ENCODE results near the gene ITPRIPL2. TPM values are rescaled to one million over a fixed set of nuclear protein-coding genes. Genes with fewer than 3 reads are reported as not detected.

The ITPRIPL2 gene
- total and polyA plus RNA-seq, 2 of the 13 experiments (the other 11 are each of a cell fraction or from before 2014, with no cell fraction given): 5.9 to 12.6 TPM

- no peak for TF ChIP-seq GLMP (CRISPR knock-in tag; IDR thresholded peaks at IDR 0.05; ENCODE audit: borderline replicate concordance)
- TF ChIP-seq TAF1 (CRISPR knock-in tag; IDR thresholded peaks at IDR 0.05): peak; percentile 33; the same call in 1 of the 2 replicates
- no peak for TF ChIP-seq TRIM22 (IDR thresholded peaks at IDR 0.05)
- no peak for TF ChIP-seq CBX1 (IDR thresholded peaks at IDR 0.05; ENCODE audit: low read depth)
- TF ChIP-seq ZNF24 (IDR thresholded peaks at IDR 0.05): no peak
- TF ChIP-seq BRD4 (CRISPR knock-in tag; IDR thresholded peaks at IDR 0.05): no peak
- TF ChIP-seq HNF1B (CRISPR knock-in tag; IDR thresholded peaks at IDR 0.05): no peak
- no peak for TF ChIP-seq REL (CRISPR knock-in tag; conservative IDR thresholded peaks at IDR 0.05)
- no peak for TF ChIP-seq RARA (CRISPR knock-in tag; IDR thresholded peaks at IDR 0.05)
- TF ChIP-seq ZBTB14 (CRISPR knock-in tag; IDR thresholded peaks at IDR 0.05): no peak
- 0 out of 2 replicates have a peak, but pooled peaks have one; percentile 22 for TF ChIP-seq HMG20B (CRISPR knock-in tag; conservative IDR thresholded peaks at IDR 0.05)
- TF ChIP-seq ZNF335 (CRISPR knock-in tag; IDR thresholded peaks at IDR 0.05): 0 out of 2 replicates have a peak, but pooled peaks have one; percentile 24
- TF ChIP-seq CREB1 (IDR thresholded peaks at IDR 0.05): peak; percentile 69
- TF ChIP-seq CREB1 (CRISPR knock-in tag; IDR thresholded peaks at IDR 0.05): peak; percentile 86
- peak; percentile 33; the same call in 1 of the 2 replicates for TF ChIP-seq STAG1 (CRISPR knock-in tag; IDR thresholded peaks at IDR 0.05)
- TF ChIP-seq ZNF577 (CRISPR knock-in tag; IDR thresholded peaks at IDR 0.05; ENCODE audit: borderline replicate concordance, low read depth): no peak
- TF ChIP-seq HOXD1 (CRISPR knock-in tag; IDR thresholded peaks at IDR 0.05): no peak
- TF ChIP-seq ZNF18 (CRISPR knock-in tag; IDR thresholded peaks at IDR 0.05; ENCODE audit: insufficient replicate concordance): no peak
- TF ChIP-seq ZNF672 (CRISPR knock-in tag; IDR thresholded peaks at IDR 0.05): no peak
- peak; percentile 51; the same call in 1 of the 2 replicates for TF ChIP-seq PHF20 (CRISPR knock-in tag; IDR thresholded peaks at IDR 0.05)
- TF ChIP-seq ZNF615 (CRISPR knock-in tag; IDR thresholded peaks at IDR 0.05; ENCODE audit: borderline replicate concordance): no peak
- TF ChIP-seq TSC22D2 (CRISPR knock-in tag; IDR thresholded peaks at IDR 0.05; ENCODE audit: borderline replicate concordance): 0 out of 2 replicates have a peak, but pooled peaks have one; percentile 24
- peak; percentile 40; the same call in 1 of the 2 replicates for TF ChIP-seq CEBPG (CRISPR knock-in tag; IDR thresholded peaks at IDR 0.05)
- no peak for TF ChIP-seq RBM22 (optimal IDR thresholded peaks at IDR 0.05; ENCODE audit: low read length)
- no peak for TF ChIP-seq NCOA2 (CRISPR knock-in tag; IDR thresholded peaks at IDR 0.05)
These were observed 19.0 kb upstream of the ITPRIPL2 start (continued) for GRCh38 chr16:19094542-19095365.

Data from HepG2 (cell line).